Stimulated activated CD8-positive, alpha-beta memory T cell treated with anti-CD3 and anti-CD28 coated beads, Interleukin-2, amount 100 ng/mL, for 1 hour (primary cell): Measurements from ENCODE around the gene ZFPL1.

Experiments used
- DNase-seq, 2 donors: peaks; one replicate each; pipeline ENCODE4 v3.0.0-alpha.2; 2020; ENCODE audit warnings: low read depth in 2 of 2

Gene ZFPL1

DNA sequence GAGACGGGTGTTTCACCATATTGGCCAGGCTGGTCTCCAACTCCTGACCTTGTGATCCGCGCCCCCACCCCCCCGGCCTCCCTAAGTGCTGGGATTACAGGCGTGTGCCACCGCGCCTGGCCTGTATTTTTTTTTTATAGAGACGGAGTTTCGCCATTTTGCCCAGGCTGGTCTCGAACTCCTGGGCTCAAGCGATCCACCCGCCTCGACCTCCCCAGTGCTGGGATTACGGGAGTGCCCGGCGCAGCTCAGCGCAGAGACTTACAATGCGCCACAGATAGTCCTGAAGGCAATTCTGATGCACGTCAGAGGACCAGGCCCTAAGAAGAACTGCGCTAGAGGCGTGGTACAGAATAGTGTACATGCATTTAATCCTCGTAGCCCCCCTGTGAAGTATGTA, 11.4 kb downstream of the ZFPL1 start:
- DNase-seq, result no peak

GRCh38 chr11:65095974-65096806, 12.2 kb downstream of the ZFPL1 start, which contains the start of gene VPS51:
VPS51 (plus strand) TSS chr11:65096214; CDS start chr11:65096251, 37 bp downstream.
- peak; percentile 62 to 69 for DNase-seq

DNA sequence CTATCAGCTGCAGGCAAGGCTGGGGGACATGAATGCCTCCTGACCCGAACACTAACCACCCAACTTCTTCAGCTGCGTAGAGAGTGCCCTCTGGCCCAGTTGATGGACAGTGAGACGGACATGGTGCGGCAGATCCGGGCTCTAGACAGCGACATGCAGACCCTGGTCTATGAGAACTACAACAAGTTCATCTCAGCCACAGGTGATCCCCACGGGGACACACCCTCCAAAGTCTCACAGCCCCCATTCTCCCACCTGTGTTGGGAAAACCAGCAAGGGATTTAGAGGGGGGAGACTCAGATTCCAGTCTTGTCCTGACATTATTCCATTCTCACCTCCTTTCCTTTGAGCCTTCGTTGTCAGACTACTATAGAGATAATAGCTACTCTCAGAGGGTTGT, 12.9 kb downstream of the ZFPL1 start:
- no peak for DNase-seq

- DNase-seq, result no peak
These were observed 16.8 kb downstream of the ZFPL1 start for GRCh38 chr11:65100674-65101350.

GRCh38 chr11:65102142-65103095, 18.4 kb downstream of the ZFPL1 start:
- no peak for DNase-seq

DNA sequence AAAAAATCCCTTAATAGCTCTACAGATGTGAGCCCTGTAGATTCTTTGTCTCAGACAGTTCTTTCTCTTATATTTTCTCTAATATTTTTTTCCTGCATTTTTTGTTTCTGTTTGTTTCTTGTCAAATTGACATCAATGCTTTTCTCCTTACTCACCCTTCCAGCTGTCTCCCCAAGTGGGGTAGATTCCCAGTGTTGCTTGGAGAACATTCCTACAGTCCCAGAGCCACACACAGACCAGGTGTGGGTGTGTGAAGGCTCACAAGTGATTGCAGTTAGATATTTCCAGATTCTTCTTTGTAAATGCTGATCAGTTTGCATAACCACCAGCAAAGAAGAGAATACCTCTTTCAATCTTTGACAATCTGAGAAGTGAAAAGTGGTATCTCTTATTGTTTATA, 19.5 kb downstream of the ZFPL1 start:
- no peak for DNase-seq

- DNase-seq, result no peak
These were observed 20.6 kb downstream of the ZFPL1 start for GRCh38 chr11:65104628-65105027.

DNA sequence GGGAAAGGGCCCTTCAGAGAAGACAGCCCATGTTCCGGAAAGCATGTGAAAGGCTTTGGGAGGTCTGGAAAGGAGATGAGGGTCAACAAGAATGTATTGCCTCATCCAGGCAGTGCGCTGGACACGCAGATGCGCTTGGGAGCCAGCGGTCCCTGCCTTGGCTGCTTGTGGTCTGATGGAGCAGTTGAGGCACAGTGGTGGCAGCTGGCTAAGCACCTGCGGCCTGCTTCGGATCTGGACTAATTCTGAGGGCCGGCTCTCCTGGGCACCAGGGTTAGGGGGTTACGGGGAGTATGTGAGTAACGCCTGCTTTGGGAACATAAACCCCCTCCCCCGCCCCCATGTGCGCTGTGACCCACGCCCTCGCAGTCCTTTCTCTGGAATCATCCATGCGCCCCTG, 23.1 kb downstream of the ZFPL1 start:
- no peak for DNase-seq

GRCh38 chr11:65107751-65108468, 23.9 kb downstream of the ZFPL1 start:
- no peak for DNase-seq

DNA sequence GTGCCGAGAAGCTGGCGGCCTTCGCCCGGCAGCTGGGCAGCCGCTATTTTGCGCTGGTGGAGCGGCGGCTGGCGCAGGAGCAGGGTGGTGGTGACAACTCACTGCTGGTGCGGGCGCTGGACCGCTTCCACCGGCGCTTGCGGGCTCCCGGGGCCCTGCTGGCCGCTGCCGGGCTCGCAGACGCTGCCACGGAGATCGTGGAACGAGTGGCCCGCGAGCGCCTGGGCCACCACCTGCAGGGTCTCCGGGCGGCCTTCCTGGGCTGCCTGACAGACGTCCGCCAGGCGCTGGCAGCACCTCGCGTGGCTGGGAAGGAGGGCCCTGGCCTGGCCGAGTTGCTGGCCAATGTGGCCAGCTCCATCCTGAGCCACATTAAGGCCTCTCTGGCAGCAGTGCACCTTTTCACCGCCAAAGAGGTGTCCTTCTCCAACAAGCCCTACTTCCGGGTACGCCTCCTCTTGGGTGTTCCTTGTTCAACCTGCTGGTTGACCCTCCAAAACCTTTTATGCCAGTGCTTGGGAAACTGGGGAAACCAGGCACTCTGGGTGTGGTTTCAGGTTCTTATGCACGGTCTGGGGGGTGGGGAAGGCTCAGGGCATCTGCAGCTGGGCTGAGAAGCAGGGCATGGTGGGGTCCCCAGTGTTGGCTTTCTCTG, 24.6 kb downstream of the ZFPL1 start:
- no peak for DNase-seq

- no peak for DNase-seq
These were observed 25.5 kb downstream of the ZFPL1 start for GRCh38 chr11:65109231-65110198.

DNA sequence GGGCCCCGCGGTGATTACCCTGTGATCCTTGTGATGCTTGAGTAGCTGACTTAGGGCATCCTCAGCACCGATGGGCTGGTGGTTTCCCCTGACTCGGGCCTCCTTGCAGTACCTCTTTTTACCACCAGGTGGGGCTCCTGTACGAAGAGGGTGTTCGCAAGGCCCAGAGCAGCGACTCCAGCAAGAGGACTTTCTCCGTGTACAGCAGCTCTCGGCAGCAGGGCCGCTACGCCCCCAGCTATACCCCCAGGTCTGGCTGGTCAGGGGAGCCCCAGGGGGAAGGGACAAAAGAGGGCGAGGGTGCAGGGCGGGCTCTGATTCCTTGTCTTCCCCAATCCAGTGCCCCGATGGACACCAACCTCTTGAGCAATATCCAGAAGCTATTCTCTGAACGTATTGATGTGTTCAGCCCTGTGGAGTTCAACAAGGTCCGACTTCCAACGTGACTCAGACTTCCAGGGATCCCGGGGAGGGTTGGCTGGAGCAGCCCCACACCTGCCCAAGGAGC, 26.4 kb downstream of the ZFPL1 start:
- DNase-seq, result peak; percentile 91 to 94

DNA sequence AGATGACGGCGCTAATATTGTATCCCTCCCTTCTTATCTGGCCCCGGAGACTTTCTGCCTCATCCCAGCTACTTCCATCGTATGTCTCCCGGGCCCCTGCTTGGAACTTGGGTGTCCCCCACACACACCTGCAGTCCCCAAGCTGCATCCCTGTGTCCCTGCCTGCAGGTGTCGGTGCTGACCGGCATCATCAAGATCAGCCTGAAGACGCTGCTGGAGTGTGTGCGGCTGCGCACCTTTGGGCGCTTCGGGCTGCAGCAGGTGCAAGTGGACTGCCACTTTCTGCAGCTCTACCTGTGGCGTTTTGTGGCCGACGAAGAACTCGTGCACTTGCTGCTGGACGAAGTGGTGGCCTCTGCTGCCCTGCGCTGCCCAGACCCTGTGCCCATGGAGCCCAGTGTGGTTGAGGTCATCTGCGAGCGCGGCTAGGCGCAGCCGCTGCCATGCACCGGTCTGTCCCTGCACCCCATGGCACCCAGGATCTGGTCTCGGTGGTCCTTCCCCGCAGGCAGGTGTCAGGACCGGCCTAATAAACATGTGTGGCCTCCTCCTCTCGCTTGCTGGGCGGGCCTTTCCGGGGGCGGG, 27.2 kb downstream of the ZFPL1 start:
- DNase-seq, result no peak

DNA sequence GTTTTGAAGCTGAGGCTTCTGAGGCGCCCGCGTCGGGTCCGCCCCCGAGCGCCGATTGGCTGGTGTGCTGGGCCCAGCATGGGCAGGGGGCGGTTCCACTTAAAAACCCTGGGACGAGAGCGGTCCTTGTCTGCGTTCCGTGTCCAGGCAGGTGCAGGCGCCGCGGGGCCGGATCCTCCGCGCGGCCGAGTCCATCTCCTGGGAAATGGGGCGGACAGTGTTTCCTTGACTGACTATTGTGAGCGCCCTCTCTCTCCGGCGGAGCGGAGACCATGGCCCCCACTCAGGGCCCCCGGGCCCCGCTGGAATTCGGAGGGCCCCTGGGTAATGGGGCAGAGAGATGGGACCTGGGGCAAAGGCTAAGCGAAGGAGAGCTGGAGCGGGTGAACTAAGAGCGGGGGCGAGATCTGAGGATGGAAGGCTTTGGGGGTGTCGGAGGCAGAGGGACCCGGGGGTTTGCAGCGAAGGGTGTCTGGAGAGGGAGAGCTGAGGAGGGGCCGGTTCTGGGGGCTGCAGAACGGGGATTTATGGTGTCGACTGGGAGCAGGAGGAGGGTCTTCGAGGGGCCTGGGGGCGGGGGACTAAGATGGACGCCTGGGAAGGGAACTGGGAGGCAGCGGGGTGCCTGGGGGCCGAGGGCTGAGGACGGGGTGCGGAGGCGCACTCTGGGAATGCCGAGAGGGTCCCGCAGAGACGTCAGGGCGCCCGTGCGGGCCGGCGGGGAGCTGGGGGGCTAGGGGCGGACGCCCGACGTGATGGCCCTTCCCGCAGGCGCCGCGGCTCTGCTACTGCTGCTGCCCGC, 27.9 kb downstream of the ZFPL1 start, which contains the start of gene TM7SF2:
Gene TM7SF2, plus strand, starts transcription at position 129 of the 802 bp plus-strand sequence. Its CDS starts 144 bp downstream, at position 273.
- peak; percentile 80 to 89 for DNase-seq

- peak; percentile 49 to 52 for DNase-seq
These were observed 28.7 kb downstream of the ZFPL1 start for GRCh38 chr11:65112546-65113360.

DNA sequence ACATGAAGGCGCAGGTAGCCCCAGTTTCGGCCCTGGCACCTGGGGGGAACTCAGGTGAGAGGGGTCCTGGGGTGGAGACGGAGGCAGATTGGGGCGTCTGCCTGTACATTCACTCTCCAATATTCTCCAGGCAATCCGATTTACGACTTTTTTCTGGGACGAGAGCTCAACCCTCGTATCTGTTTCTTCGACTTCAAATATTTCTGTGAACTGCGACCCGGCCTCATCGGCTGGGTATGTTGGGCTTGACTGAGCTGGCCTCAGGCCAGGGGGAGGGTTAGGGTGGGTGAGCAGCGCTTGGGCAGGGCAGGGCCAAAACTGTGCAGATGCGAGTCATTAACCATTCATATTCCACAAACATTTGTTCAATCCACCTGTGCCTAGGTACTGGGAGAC, 29.3 kb downstream of the ZFPL1 start:
- no peak for DNase-seq

- DNase-seq, result no peak
These were observed 29.8 kb downstream of the ZFPL1 start for GRCh38 chr11:65113839-65114238.
